K562 (cell line): ENCODE results near the gene CELSR1. TPM values are rescaled to one million over a fixed set of nuclear protein-coding genes. Genes with fewer than 3 reads are reported as not detected.

ENCODE experiments used
- ATAC-seq: fragments of 200-7000 bp; cut with Tn5 transposase; 3 replicates; pipeline ENCODE4 v1.9.1; 2020; ENCODE audit warnings: moderate library complexity
- BruUV-seq: library from RNA; stranded (reverse); fragments of 400-500 nt; replicated peaks from 2 replicates; lab custom pipeline; 2021; lab: Mats Ljungman, UMichigan
- CTCF ChIA-PET: fragments of 300-600 bp; formaldehyde crosslinking; extraction: SDS; loops from one replicate; lab custom pipeline; 2021; ENCODE audit warnings: low intra/inter-chr PET ratio; lab: Yijun Ruan, JAX
- POLR2A ChIA-PET: fragments of 300-600, 350-650 bp; sonication (Branson Sonifier 250); formaldehyde crosslinking; extraction: SDS; loops from one replicate; lab custom pipeline; 2021; ENCODE audit warnings: antibody characterized with exemption, inconsistent platforms; lab: Yijun Ruan, JAX
- DNase-seq, 4 experiments: peaks; one replicate each; pipeline versions ENCODE4 v3.0.0 to v3.0.0-alpha.2; 2011 to 2018; ENCODE audit warnings: low spot score in 3 of 4, mixed read lengths in 3 of 4; ENCODE audit errors: extremely low read depth in 1 of 4
- FAIRE-seq: peaks from 2 replicates; lab custom pipeline; 2011; peaks lifted over from hg19 to GRCh38; lab: Jason Lieb, UNC
- H2AFZ ChIP-seq: 2 replicates; pipeline ENCODE4 v1.6.0; 2011; ENCODE audit warnings: low read depth, low read length, control low read depth, inconsistent platforms
- H3K27ac ChIP-seq: fragments of 200-600 bp; 3 replicates; pipeline ENCODE4 v1.8.0; 2011; ENCODE audit warnings: low read depth, mild to moderate bottlenecking, control low read depth, inconsistent platforms, low read length, moderate library complexity, mixed read lengths; ENCODE audit errors: extremely low read depth
- H3K27me3 ChIP-seq, 2 experiments: fragments of 300-600 bp in 1 of 2; 2 replicates in 1 of 2; 3 replicates in 1 of 2; pipeline versions ENCODE4 v1.6.0 to v1.8.0; 2011; ENCODE audit warnings: inconsistent platforms in 2 of 2, low read length in 2 of 2, mild to moderate bottlenecking in 1 of 2, mixed read lengths in 1 of 2, moderate library complexity in 1 of 2; ENCODE audit not compliant: control insufficient read depth in 2 of 2, insufficient read depth in 2 of 2
- H3K36me3 ChIP-seq: fragments of 300-600 bp; 3 replicates; pipeline ENCODE4 v1.8.0; 2011; ENCODE audit warnings: mild to moderate bottlenecking, low read length, inconsistent platforms; ENCODE audit not compliant: control insufficient read depth, insufficient read depth
- H3K4me1 ChIP-seq, 2 experiments: fragments of 200-600 bp in 1 of 2; replicated peaks in 1 of 2; 2 replicates in 1 of 2; 3 replicates in 1 of 2; pipeline versions ENCODE4 v1.5.1 to v1.8.0; 2011; ENCODE audit warnings: inconsistent platforms in 2 of 2, low read length in 2 of 2, mild to moderate bottlenecking in 1 of 2, mixed read lengths in 1 of 2, moderate library complexity in 1 of 2; ENCODE audit not compliant: control insufficient read depth in 2 of 2, insufficient read depth in 2 of 2
- H3K4me2 ChIP-seq: 2 replicates; pipeline ENCODE4 v1.6.1; 2011; ENCODE audit warnings: low read length, control low read depth, inconsistent platforms, mixed read lengths; ENCODE audit not compliant: insufficient read depth
- H3K4me3 ChIP-seq: fragments of 200-600 bp; sonication (generic), shearing (Covaris generic); 2 replicates; pipeline ENCODE4 v1.5.1; 2016; ENCODE audit warnings: control low read depth, inconsistent platforms
- H3K79me2 ChIP-seq: fragments of 200-600 bp; 3 replicates; pipeline ENCODE4 v1.8.0; 2011; ENCODE audit warnings: low read length, inconsistent platforms; ENCODE audit not compliant: control insufficient read depth, insufficient read depth
- H3K9ac ChIP-seq, 2 experiments: 2 replicates each; pipeline versions ENCODE4 v1.6.0 to v1.6.1; 2011; ENCODE audit warnings: low read depth in 2 of 2, low read length in 2 of 2, control low read depth in 1 of 2, inconsistent platforms in 1 of 2, mild to moderate bottlenecking in 1 of 2, mixed read lengths in 1 of 2; ENCODE audit not compliant: insufficient read depth in 1 of 2
- H3K9me1 ChIP-seq: one replicate; pipeline ENCODE4 v1.6.0; 2011; ENCODE audit warnings: inconsistent platforms, mild to moderate bottlenecking, low read length, moderate library complexity; ENCODE audit not compliant: control insufficient read depth, insufficient read depth
- H3K9me3 ChIP-seq: replicated peaks from 2 replicates; pipeline ENCODE4 v1.5.1; 2011; ENCODE audit warnings: low read depth, low read length, inconsistent platforms; ENCODE audit not compliant: control insufficient read depth, insufficient read depth
- H4K20me1 ChIP-seq: replicated peaks from 2 replicates; pipeline ENCODE4 v1.6.1; 2011; ENCODE audit warnings: low read length, inconsistent platforms, mixed read lengths; ENCODE audit not compliant: control insufficient read depth, insufficient read depth
- NRF1 ChIP-seq, 2 experiments: fragments of 450-650 bp; IDR thresholded peaks in 1 of 2; conservative IDR thresholded peaks in 1 of 2; 2 replicates each; pipeline ENCODE4 v1.6.1; 2014; ENCODE audit warnings: mild to moderate bottlenecking in 2 of 2
- POLR3G ChIP-seq: IDR thresholded peaks from 2 replicates; pipeline ENCODE4 v1.6.1; 2011; ENCODE audit not compliant: insufficient read length, insufficient replicate concordance; ENCODE audit errors: extremely low read depth
- WGBS: fragments of 100-300 bp; shearing (Covaris generic); methylation state at CpG from one replicate; pipeline ENCODE4 v1.1.6; 2016; ENCODE audit warnings: low coverage, mixed read lengths; ENCODE audit not compliant: insufficient coverage; ENCODE audit errors: missing lambda C conversion rate; 5-methylcytosine and 5-hydroxymethylcytosine counted together
- in situ Hi-C: fragments of 300-500 bp; cut with MboI; formaldehyde crosslinking; loops from 4 replicates; pipeline ENCODE4 v1.15.0; 2018; ENCODE audit warnings: inconsistent platforms, mixed read lengths
- intact Hi-C: fragments of 100-400 bp; cut with micrococcal nuclease; formaldehyde crosslinking; loops from 2 replicates; pipeline ENCODE4 v1.14.2; 2022
- polyA plus RNA-seq, 8 experiments: library from polyadenylated mRNA; depleted of rRNA in 4 of 8; stranded (reverse) in 5 of 8; unstranded in 3 of 8; fragments of >200 nt; fragmentation: Nextera tagmentation in 2 of 8; fragmentation: Illumina TruSeq in 1 of 8; extraction: Ambion mirVana in 2 of 8; extraction: Trizol in 1 of 8; gene quantifications; 2 replicates each; pipeline versions ENCODE4 v1.2.1 to v1.2.3, GENCODE V29; 2011 to 2014; ENCODE audit warnings: inconsistent platforms in 1 of 8, missing spikeins in 1 of 8
- total RNA-seq, 7 experiments: library from RNA; depleted of rRNA in 6 of 7; stranded (reverse); fragments of >200 nt in 6 of 7; fragmentation: Illumina TruSeq in 2 of 7; extraction: Trizol in 2 of 7; gene quantifications; 2 replicates each; pipeline versions ENCODE4 v1.2.1 to v1.2.3, GENCODE V29; 2011 to 2021; ENCODE audit warnings: low replicate concordance in 1 of 7
- TF ChIP-seq, protein P1 (sequence below): fragments of 250-450 bp; sonication (Bioruptor Pico); IDR thresholded peaks from 2 replicates; pipeline ENCODE4 v1.8.0; 2022; ENCODE audit warnings: moderate library complexity, mild to moderate bottlenecking, inconsistent platforms
- TF ChIP-seq, protein P2 (sequence below): fragments of 450-650 bp; formaldehyde crosslinking; IDR thresholded peaks from 2 replicates; pipeline ENCODE4 v1.4.0; 2020; ENCODE audit warnings: mild to moderate bottlenecking, mixed read lengths

CELSR1 gene
- total and polyA plus RNA-seq, 9 of the 15 experiments (the other 6 are each of a cell fraction or from before 2014, with no cell fraction given), result under 0.01 to 0.09 TPM; not detected in 7

DNA sequence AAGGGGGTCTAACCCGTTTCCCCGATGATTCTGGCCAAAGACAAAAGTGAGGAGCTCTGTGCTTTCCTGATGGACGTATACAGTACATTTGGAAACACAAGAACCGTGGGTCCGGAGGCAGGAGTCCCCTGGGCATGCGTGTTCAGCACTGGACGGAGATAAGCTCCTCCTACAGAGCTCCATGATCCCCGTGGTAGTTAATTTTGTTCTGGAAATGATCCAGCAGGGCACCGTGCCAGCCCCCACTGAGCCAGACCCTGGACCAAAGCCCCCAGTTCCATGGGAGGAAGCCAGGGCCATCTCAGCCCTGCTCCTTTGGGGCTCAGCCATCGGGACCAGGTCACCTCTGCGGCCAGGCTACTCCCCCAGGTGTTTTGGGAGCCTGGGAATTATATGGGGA lies 118.6 kb downstream of the CELSR1 start:
- Histone ChIP-seq H3K9ac (no peak overlapping the region), H3K4me1 (no peaks in the 10 kb centered on the region), H3K9me3 (no peaks in the 10 kb centered on the region)
- 1% methylated on average over 10 of the region's 11 CpGs for WGBS
- TF ChIP-seq NRF1 (conservative IDR thresholded peaks at IDR 0.05 in 1 of 2, IDR thresholded peaks at IDR 0.05 in 1 of 2), result peak in 1 of 2 experiments; percentile 26; a peak in 1 of 4 replicates
- TF ChIP-seq, protein P1, sequence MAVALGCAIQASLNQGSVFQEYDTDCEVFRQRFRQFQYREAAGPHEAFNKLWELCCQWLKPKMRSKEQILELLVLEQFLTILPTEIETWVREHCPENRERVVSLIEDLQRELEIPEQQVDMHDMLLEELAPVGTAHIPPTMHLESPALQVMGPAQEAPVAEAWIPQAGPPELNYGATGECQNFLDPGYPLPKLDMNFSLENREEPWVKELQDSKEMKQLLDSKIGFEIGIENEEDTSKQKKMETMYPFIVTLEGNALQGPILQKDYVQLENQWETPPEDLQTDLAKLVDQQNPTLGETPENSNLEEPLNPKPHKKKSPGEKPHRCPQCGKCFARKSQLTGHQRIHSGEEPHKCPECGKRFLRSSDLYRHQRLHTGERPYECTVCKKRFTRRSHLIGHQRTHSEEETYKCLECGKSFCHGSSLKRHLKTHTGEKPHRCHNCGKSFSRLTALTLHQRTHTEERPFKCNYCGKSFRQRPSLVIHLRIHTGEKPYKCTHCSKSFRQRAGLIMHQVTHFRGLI (CRISPR knock-in tag), result no peak
- TF ChIP-seq, all 486 proteins: peak for 1
- Histone ChIP-seq H3K36me3 (no peaks in the 10 kb centered on the region), H3K4me3 (no peak overlapping the region), H3K4me2 (no peak overlapping the region), H2AFZ (no peak overlapping the region), H3K27ac (no peak overlapping the region), H3K9me1 (no peaks in the 10 kb centered on the region), H3K79me2 (no peaks in the 10 kb centered on the region), H4K20me1 (no peaks in the 10 kb centered on the region), H3K27me3 (peaks cover 7 to 62% of the 10 kb centered on the region in 2 experiments; a peak in 4 of 5 replicates)
- POLR2A ChIA-PET, result interaction anchor here (1.2 kb wide), 1 partner anchor 10 kb away, joined by 3 read pairs; no protein-coding TSS in a partner anchor
- BruUV-seq, result no TSS peak
- ATAC-seq (no peak), FAIRE-seq (no peak), DNase-seq (no peak)
- in situ Hi-C loops, result no loop called here
- intact Hi-C loops, result no loop called here
- CTCF ChIA-PET, result no interaction called here

DNA sequence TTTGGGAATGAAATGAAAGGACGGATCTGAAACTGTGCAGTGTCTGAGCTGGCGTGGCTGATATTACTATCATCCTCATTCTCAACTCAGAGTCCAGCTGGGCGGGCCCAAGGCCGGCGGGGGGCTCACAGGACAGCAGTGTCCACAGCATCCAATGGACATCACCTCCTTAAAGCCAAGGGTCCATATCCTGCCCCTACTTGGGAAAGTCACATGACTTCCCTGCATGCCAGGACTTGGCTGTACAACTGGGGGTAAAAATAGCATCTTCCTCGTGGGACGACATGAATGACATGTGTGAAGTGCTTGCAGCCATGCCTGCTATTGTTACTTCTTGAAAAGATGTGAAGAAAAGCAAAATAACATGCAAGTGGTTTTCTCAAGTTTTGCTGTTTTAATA lies 119.7 kb downstream of the CELSR1 start:
- intact Hi-C loops, result no loop called here
- no peak for TF ChIP-seq POLR3G
- TF ChIP-seq, protein P2, sequence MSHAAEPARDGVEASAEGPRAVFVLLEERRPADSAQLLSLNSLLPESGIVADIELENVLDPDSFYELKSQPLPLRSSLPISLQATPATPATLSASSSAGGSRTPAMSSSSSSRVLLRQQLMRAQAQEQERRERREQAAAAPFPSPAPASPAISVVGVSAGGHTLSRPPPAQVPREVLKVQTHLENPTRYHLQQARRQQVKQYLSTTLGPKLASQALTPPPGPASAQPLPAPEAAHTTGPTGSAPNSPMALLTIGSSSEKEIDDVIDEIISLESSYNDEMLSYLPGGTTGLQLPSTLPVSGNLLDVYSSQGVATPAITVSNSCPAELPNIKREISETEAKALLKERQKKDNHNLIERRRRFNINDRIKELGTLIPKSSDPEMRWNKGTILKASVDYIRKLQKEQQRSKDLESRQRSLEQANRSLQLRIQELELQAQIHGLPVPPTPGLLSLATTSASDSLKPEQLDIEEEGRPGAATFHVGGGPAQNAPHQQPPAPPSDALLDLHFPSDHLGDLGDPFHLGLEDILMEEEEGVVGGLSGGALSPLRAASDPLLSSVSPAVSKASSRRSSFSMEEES, result peak; percentile 53

More for the DNA sequence above, 119.7 kb downstream of the CELSR1 start:
- Histone ChIP-seq H3K4me3 (no peak overlapping the region), H3K27me3 (peaks cover 10 to 70% of the 10 kb centered on the region in 2 experiments; a peak in 4 of 5 replicates), H4K20me1 (no peaks in the 10 kb centered on the region), H3K27ac (no peak overlapping the region), H3K9me3 (no peaks in the 10 kb centered on the region), H3K9me1 (no peaks in the 10 kb centered on the region), H2AFZ (no peak overlapping the region), H3K4me1 (no peaks in the 10 kb centered on the region), H3K79me2 (no peaks in the 10 kb centered on the region), H3K36me3 (no peaks in the 10 kb centered on the region), H3K9ac (no peak overlapping the region), H3K4me2 (no peak overlapping the region)
- ATAC-seq (no peak), DNase-seq (no peak), FAIRE-seq (no peak)
- no TSS peak for BruUV-seq
- in situ Hi-C loops, result no loop called here
- 0% methylated on average over 6 of the region's 7 CpGs for WGBS
- ChIA-PET CTCF (no interaction called here), POLR2A (no interaction called here)
